Central memory CD8-positive, alpha-beta T cell (primary cell): Measurements from ENCODE around the gene KLK12.

Source experiments
- ATAC-seq: fragments of 150-1000 bp; cut with Tn5 transposase; replicated peaks from 2 replicates; pipeline ENCODE4 v1.10.0; 2022; ENCODE audit warnings: mild to moderate bottlenecking, moderate FRiP score, moderate number of reproducible peaks; ENCODE audit not compliant: poor library complexity, severe bottlenecking; ENCODE audit errors: extremely low read depth
- DNase-seq, 2 donors: peaks; one replicate each; pipeline ENCODE4 v3.0.0; 2021; ENCODE audit warnings: low spot score in 2 of 2
- H3K27ac Mint-ChIP-seq: one replicate; pipeline ENCODE4 v1.8.0; 2022; ENCODE audit warnings: low read depth, mild to moderate bottlenecking, moderate library complexity, mixed read lengths
- H3K27me3 Mint-ChIP-seq: one replicate; pipeline ENCODE4 v1.8.0; 2022; ENCODE audit warnings: mixed read lengths
- H3K36me3 Mint-ChIP-seq: one replicate; pipeline ENCODE4 v1.8.0; 2022; ENCODE audit warnings: mild to moderate bottlenecking, moderate library complexity, mixed read lengths; ENCODE audit not compliant: insufficient read depth
- H3K4me1 Mint-ChIP-seq: one replicate; pipeline ENCODE4 v1.8.0; 2022; ENCODE audit warnings: mixed read lengths
- H3K4me3 Mint-ChIP-seq: one replicate; pipeline ENCODE4 v1.8.0; 2022; ENCODE audit warnings: mild to moderate bottlenecking, moderate library complexity, mixed read lengths
- H3K9me3 Mint-ChIP-seq: one replicate; pipeline ENCODE4 v1.8.0; 2022; ENCODE audit warnings: mixed read lengths

Gene KLK12

DNA sequence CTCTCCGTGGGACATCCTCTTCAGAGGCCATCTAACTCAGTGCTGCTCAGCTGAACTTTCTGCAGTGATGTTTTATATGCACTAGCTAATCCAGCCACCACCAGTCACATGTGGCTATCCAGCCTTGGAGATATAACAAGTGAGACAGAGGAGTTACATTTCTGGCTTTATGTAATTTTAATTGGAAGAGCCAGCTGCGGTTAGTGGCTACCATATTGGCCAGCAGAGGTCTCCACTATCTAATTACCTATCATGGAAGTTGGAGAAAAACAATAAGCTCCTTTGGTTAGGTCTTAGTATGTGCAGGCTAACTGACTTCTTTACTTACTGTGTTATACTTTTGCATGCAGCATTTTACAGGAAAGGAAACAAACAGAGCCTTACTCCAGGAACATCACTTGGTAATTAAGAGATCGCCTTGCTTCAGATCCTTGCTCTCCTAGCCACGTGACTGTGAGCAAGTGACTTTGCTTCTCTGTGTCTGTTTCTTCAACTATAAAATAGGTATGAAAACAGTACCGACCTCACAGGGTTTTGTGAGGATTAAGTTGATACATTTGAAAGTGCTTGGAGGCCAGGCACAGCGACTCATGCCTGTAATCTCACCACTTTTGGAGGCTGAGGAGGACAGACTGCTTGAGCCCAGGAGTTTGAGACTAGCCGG, 13.7 kb downstream of the KLK12 start:
- Mint-ChIP-seq H3K27me3 (peaks cover 82% of the 10 kb centered on the region), H3K9me3 (no peaks in the 10 kb centered on the region), H3K4me3 (no peak overlapping the region), H3K27ac (no peak overlapping the region), H3K36me3 (no peaks in the 10 kb centered on the region), H3K4me1 (peaks cover 27% of the 10 kb centered on the region)
- DNase-seq (no peak), ATAC-seq (no peak)

DNA sequence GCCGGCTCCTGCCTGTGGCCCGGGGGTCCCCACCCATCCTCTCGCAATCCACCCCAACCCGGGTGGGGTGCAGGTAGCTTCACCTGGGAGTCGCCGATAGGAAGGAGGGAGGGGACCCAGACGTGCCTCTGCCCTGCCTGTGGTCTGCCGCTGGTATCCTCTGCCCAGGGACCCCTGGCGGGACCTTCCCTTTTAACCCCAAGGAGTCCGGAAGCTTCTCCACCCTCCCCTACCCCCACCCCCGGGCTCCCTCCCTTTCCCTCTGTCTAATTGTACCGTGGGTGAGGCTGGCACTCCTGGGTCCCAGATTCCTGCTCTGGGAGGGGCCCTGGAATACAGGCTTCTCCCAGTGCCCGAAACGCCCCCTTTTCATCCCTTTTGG, 15.3 kb downstream of the KLK12 start, which contains the start of gene KLK10:
Gene KLK10, minus strand, starts transcription at position 166 of the 382 bp plus-strand sequence. CDS start 579 bp downstream, outside the sequence.
- peak within 1 kb of the TSS; percentile 73 for H3K4me3 Mint-ChIP-seq
- no peak for ATAC-seq
- H3K27me3 Mint-ChIP-seq = peaks cover 82% of the 10 kb centered on the region

DNA sequence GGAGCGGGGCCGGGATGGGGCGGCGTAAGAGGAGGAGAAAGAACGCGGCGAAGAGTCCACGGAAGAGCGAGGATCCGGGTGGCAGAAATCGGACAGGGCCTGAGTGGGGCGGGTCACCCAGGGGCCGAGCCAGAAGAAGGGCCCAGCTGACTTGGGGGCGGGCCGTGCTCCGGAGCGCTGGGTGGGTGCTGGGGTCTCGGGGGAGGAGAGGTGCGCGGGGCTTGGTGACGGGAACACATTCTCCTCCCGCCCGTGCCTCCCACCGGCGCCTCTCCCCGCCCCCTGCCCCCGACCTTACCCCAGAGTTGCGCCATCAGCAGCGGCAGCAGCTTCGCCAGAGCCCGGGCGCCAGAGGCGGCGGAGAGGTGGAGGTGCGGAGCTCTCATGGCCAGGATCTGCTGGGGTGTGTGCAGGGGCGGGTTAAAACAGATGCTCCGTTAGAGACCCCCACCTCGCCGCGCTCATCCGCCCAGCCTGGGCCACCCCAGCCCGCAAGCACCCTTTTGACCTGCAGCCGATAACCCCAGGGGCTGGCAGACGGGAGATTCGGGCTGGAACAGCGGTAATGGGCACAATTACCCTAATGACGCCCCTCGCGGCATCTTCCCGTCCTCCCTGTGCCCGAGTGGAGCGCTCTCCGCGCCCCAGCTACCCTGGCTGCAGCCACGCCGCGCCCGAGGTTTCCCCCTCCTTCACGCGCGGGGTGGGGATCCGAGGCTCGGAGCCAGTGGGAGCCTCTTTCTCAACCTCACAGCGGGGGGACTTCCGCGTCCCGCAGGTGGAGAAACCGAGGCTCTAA, 15.9 kb downstream of the KLK12 start:
- ATAC-seq = no peak

More for the DNA sequence above, 15.3 kb downstream of the KLK12 start, which contains the start of gene KLK10:
- no peak for DNase-seq
- no peaks in the 10 kb centered on the region for H3K9me3 Mint-ChIP-seq
- H3K36me3 Mint-ChIP-seq = no peaks in the 10 kb centered on the region
- peaks cover 27% of the 10 kb centered on the region for H3K4me1 Mint-ChIP-seq
- H3K27ac Mint-ChIP-seq = peak within 1 kb of the TSS; percentile 5

DNA sequence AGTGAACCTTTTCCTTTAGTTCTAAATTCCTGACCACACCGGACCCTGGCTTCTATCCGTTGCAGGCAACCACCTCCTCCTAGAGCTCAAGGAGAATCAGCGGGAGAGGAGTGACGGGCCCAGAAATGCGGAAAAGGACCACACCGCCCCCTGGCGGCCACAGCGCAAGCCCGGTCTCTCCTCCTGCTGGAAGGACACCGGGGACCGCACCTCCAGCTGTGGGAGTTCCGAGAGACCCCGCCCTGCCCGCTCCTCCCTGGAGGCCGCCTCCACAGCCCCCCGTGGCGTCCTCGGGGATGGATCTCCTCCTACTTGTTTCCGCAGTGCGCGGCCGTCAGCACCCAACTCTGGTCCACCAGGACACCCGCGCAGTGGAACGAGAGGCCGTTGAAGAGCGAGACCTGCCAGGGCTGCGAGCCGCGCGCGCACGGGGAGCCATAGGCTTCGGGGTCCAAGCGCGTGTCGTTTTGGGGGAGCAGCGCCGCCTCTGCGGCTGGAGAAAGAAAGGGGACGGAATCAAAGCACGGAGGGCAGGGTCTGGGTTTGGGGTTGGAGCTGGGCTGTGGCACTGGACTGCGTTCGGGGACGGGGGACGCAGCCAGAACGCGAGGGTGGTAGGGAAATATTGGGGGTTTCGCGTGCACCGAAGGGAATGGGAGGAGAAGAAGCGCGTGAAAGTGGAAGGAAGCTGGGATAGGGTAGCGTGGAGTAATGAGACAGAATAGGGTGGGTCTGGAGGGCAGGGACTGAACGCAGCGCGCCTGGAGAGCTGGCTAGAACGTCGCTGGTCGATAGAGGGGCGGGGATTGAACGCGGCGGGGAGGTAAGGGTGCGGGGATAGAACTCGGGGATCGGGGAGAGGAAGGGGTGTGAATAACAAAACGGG, 17.8 kb downstream of the KLK12 start:
- H3K27me3 Mint-ChIP-seq = peaks cover 81% of the 10 kb centered on the region
- H3K4me3 Mint-ChIP-seq = peak overlapping the region; percentile 65
- no peaks in the 10 kb centered on the region for H3K9me3 Mint-ChIP-seq
- H3K36me3 Mint-ChIP-seq = no peaks in the 10 kb centered on the region
- no peak for ATAC-seq
- H3K27ac Mint-ChIP-seq = no peak overlapping the region
- H3K4me1 Mint-ChIP-seq = peaks cover 27% of the 10 kb centered on the region
- DNase-seq = no peak

More for the DNA sequence above, 15.9 kb downstream of the KLK12 start:
- Mint-ChIP-seq H3K4me3 (peak overlapping the region; percentile 73), H3K27me3 (peaks cover 82% of the 10 kb centered on the region), H3K4me1 (peaks cover 27% of the 10 kb centered on the region), H3K9me3 (no peaks in the 10 kb centered on the region), H3K27ac (no peak overlapping the region), H3K36me3 (no peaks in the 10 kb centered on the region)
- no peak for DNase-seq

DNA sequence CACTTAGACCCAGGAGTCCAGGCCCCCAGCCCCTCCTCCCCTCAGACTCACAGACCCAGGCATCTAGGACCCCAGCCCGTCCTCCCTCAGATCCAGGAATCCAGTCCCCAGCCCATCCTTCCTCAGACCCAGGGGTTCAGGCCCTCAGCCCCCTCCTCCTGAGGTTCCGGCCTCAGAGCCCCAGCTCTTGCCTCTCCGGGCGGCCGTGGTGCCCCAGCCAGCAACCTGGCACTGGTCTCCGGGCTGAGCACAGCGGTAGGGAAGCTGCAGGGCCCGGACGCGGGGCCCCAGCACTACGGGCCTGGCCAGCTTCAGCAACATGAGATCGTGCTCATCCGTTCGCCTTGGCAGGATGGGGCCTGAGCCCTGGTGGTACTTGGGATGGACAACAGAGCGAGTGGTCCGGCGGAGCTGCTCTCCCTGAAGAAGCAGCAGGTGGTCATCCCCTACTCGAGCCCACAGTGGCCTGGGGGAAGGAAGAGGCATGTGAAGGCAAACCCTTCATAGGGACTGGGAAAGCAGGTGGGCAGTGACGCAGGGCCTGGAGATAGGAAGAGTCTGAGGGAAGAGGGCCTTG, 19.0 kb downstream of the KLK12 start:
- no peak overlapping the region for H3K27ac Mint-ChIP-seq
- peak overlapping the region; percentile 25 for H3K4me3 Mint-ChIP-seq
- DNase-seq (no peak), ATAC-seq (no peak)
- H3K9me3 Mint-ChIP-seq = no peaks in the 10 kb centered on the region
- H3K4me1 Mint-ChIP-seq = peaks cover 27% of the 10 kb centered on the region
- H3K36me3 Mint-ChIP-seq = no peaks in the 10 kb centered on the region
- H3K27me3 Mint-ChIP-seq = peaks cover 86% of the 10 kb centered on the region

DNA sequence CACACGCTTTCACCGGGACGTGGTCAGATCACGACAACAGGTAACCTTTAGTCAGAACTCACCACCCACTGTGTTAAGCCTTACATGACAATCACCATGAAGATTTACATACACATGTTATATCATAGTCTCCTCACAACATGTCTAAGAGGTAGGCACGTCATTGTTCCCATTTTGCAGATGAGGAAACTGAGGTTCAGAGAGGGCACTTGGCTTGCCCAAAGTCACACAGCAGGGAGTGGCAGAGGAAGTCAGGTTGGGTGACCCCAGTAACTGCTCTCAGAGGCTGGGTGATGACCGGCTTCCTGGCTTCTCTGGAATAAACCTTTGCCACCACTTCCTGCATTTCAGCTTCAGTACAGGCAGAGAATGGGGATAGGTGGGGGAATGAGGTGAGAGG, 20.6 kb downstream of the KLK12 start:
- Mint-ChIP-seq H3K27ac (no peak overlapping the region), H3K36me3 (no peaks in the 10 kb centered on the region), H3K4me3 (no peak overlapping the region), H3K9me3 (no peaks in the 10 kb centered on the region), H3K27me3 (peaks cover 90% of the 10 kb centered on the region), H3K4me1 (peaks cover 21% of the 10 kb centered on the region)
- no peak for DNase-seq
- ATAC-seq = no peak

DNA sequence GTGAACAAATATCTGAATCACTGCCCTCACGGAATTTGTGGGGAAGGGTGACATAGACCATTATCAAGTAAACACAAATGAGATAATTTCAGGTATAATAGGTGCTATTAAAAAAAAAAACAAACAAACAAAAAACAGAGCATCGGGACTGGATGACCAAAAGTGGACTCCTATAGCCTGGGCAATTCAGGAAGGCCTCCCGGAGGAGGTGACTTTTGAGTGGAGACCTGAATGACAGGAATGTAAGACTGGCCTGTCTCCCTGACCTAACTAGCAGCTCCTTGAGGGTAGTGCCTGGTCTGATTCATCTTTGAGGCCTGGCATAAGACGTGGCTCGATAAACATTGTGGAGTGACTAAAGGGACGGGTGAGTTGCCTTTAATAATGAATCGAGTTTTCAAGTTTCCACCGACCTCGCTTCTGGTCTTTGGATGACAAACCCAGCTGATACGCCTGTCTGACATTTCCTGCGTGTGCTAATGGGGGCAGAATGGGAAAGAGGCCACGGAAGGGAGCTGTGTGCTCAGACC, 22.1 kb downstream of the KLK12 start:
- H3K36me3 Mint-ChIP-seq = no peaks in the 10 kb centered on the region
- no peak overlapping the region for H3K27ac Mint-ChIP-seq
- H3K4me3 Mint-ChIP-seq = no peak overlapping the region
- no peaks in the 10 kb centered on the region for H3K9me3 Mint-ChIP-seq
- DNase-seq (no peak), ATAC-seq (no peak)
- peaks cover 10% of the 10 kb centered on the region for H3K4me1 Mint-ChIP-seq
- peaks cover 83% of the 10 kb centered on the region for H3K27me3 Mint-ChIP-seq

DNA sequence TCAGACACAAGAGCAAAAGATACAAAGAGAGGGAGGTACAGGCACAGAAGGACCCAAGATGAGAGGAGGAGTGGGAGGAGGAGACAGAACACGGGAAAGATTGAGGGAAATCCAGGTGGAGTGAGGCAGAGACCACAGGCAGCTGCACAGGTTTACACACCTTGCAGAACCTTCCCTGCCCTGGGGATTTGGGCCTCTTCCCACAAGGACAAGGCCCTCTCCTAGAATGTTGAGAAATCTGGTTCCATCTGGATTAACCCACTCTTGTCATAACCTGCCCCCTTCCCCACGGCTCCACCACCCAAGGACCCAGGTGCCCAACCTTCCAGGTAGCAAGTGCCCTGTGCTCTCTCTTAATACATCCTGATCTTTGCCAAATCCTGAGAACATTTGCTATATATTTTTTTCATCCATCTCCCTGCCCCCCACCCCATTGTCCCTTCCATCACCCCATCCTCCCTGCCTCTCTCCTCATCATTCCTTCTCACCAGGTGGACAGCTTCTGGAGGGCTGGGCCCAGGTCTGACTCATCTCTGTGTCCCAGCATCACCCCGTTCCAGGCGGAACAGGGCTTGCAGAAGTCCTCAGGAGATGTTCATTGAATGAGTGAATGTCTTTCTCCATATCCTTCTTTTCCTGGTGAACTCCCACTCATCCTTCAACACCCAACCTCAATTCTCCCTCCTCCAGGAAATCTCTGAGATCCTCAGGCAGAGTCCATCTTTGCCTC, 24.6 kb downstream of the KLK12 start:
- H3K36me3 Mint-ChIP-seq = no peaks in the 10 kb centered on the region
- ATAC-seq = no peak
- H3K4me3 Mint-ChIP-seq = no peak overlapping the region
- peaks cover 73% of the 10 kb centered on the region for H3K27me3 Mint-ChIP-seq
- H3K9me3 Mint-ChIP-seq = no peaks in the 10 kb centered on the region
- no peaks in the 10 kb centered on the region for H3K4me1 Mint-ChIP-seq
- no peak overlapping the region for H3K27ac Mint-ChIP-seq
- no peak for DNase-seq

DNA sequence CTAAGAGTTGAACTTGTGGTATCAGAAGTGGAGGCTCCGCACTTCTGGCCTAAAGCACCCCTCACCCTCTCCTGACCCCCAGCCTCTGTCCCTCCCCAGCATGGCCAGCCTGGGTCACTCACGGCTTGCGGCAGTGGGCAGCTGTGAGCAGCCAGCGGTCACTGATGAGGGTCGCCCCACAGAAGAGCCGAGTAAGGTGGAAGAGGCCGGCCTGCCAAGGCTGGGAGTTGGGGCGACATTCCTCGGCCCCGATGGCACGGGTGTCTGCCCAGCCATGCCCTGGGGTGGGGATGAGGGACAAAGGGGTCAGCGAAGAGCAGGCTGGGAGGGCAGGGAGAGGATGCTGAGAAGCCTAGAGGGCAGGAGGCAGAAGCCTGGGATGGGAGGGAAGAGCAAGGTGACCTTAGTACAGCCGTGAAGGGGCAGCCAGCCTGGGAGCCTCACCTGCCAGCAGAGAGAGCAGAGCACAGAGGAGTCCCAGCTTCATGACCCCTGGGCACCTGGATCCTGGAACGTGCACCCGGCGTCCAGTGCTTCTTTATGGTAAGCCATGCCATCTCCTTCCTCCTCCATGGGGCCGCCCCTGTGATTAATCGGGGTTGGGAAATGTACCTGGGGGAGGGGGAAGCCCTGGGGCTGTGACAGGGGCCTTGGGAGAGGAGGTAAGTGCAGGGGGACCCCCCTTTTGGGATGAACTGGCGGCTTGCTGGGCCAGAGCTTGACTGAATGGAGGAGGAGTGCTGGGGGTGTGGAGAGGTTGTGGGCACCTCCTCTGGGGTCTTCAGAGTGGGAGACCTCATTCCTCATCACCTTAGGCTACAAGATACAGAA, 25.5 kb downstream of the KLK12 start:
- H3K27ac Mint-ChIP-seq = no peak overlapping the region
- ATAC-seq = no peak
- no peak overlapping the region for H3K4me3 Mint-ChIP-seq
- H3K27me3 Mint-ChIP-seq = peaks cover 66% of the 10 kb centered on the region
- no peaks in the 10 kb centered on the region for H3K36me3 Mint-ChIP-seq
- DNase-seq = no peak
- no peaks in the 10 kb centered on the region for H3K4me1 Mint-ChIP-seq
- H3K9me3 Mint-ChIP-seq = no peaks in the 10 kb centered on the region

DNA sequence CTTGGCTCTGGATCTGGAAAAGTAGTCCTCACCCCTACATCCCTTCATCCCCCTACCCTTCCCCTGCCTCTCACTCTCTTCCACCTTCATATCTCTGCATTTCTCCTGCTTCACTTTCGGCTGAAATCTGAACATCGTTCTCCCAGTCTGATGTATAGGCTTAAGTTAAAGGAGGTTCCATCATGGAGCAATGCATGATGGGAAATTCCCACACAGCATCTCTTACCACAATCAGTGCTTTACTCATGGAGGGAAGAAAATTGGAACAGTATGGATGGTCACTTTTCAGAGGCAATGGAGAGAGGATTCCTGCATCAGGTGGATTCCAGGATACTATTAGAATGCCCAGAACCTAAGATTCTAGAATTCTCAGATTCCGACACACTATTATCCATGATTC, 27.3 kb downstream of the KLK12 start:
- ATAC-seq (no peak), DNase-seq (no peak)
- Mint-ChIP-seq H3K36me3 (no peaks in the 10 kb centered on the region), H3K9me3 (no peaks in the 10 kb centered on the region), H3K27ac (no peak overlapping the region), H3K27me3 (peaks cover 66% of the 10 kb centered on the region), H3K4me1 (no peaks in the 10 kb centered on the region), H3K4me3 (no peak overlapping the region)

DNA sequence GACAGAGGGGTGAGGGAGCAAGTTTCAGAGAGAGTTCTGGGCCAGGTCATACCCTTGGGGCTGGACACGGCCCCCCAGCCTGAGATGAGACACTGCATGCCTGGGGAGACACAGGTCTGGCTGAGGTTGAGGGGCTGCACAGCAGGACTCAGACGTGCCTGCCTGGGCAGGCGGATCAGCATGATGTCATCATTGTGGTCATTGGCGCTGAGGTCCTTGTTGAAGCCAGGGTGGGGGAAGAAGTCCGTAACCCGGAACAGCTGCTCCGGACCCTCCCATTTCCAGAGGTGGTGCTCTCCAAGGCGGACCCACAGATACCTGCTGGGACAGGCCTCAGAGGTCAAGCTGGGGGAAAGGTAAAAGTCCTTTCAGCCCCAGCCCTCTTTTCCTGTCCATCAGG, 28.4 kb downstream of the KLK12 start:
- no peak overlapping the region for H3K27ac Mint-ChIP-seq
- H3K9me3 Mint-ChIP-seq = no peaks in the 10 kb centered on the region
- no peak overlapping the region for H3K4me3 Mint-ChIP-seq
- DNase-seq = no peak
- ATAC-seq = no peak
- peaks cover 73% of the 10 kb centered on the region for H3K27me3 Mint-ChIP-seq
- no peaks in the 10 kb centered on the region for H3K4me1 Mint-ChIP-seq
- H3K36me3 Mint-ChIP-seq = no peaks in the 10 kb centered on the region
